ENCODE data around the gene CRIM1.

CRIM1 gene

GRCh38 chr2:36525245-36525644, 169.7 kb downstream of the CRIM1 start:
- no peak for FAIRE-seq

GRCh38 chr2:36526226-36526625, 170.6 kb downstream of the CRIM1 start:
- FAIRE-seq: no peak

GRCh38 chr2:36528274-36528673, 172.7 kb downstream of the CRIM1 start:
- no peak for FAIRE-seq

GRCh38 chr2:36528766-36529392, 173.3 kb downstream of the CRIM1 start:
- no peak for FAIRE-seq

DNA sequence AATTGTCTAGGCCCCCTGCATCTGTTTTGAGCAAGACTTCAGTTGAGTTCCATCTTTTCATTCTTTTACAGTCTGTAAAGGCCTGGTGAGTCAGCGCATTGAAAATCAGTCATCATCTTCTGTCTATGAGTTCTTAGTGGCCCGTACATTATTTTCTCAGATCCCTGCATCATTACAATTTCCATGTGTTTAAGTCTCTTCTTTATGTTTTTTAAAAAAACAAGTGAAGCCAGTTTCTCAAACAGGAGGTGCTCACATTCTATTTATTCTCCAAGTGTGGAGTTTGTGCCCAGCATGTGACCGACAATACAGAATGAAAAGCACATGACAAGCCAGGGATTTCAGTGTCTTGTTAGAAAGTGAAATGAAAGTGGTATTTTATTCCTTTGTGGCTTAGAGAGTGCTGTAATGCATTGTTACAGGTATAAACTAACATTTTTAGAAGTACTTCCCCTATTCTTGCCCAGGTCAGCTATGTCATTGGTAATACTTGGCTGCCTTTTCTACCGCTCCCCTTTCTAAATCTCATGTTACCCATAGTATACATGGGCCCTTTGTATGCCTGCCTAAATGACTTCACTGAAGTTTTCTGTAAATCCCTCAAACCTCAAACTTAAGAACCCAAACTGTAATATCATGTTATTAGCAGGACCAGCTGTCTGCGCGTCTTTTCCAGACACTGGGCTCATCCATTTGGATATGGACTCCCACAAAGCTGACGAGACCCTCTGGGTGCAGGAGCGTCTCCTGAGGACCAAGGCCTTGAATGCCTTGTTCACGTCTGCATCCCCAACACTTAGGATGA, 174.8 kb downstream of the CRIM1 start:
- no peak for FAIRE-seq

DNA sequence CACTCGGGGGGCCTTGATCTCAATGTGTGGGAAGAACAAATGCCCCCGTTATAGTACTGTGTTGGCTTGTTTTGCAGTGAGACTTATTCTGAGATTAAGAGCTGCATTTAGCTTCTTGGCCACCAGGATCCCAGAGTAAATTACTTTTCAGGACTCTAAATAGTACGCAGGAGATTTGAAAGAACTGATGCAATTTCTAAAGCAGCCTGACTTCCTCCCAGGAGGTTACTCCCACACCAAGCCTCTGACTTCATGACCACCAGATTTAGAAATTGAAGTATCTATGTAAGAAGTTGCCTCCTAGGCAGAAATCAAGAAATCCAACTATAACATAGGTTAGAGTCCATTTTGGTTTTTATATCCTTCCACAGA, 175.4 kb downstream of the CRIM1 start:
- FAIRE-seq: no peak

- FAIRE-seq: no peak
These were observed 178.8 kb downstream of the CRIM1 start for GRCh38 chr2:36534275-36534799.

- no peak for FAIRE-seq
These were observed 179.5 kb downstream of the CRIM1 start for GRCh38 chr2:36535099-36535498.

DNA sequence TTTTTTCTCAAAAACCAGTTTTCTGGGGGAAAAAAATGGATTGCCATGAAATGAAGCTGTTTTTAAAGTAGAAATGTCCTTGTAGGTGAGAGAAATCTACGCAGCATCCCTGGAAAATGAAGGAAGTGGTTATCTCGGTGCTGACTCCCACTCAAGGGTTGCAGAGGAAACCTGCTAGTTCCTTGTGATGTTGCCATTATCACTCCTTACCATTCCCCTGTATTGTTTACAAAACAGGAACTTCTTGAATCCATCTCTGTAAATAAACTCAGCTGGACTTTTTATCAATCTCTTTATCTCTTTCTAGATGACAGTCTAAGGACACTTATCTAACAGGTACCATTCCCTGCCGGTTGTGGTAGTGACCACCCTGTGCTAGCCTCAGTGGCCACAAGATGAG, 181.2 kb downstream of the CRIM1 start:
- FAIRE-seq: no peak

DNA sequence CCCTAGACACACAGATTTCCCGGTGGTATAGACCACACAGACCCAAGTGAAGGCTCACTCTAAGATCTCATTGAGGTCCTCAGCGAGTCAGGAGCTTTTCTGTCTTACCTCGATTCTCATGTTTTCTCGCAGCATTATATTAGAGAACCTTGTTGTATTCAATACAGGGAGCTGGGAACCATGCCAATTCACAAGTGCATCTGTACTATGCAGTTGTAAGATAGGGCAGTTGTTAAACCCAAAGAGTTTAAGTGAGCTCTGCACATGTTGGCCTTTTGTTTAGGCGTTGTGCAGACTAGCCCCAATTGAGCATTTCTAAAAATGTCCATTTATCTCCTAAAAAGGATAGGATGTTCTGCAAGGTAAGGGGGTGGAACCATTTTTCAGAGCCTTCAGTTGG, 182.8 kb downstream of the CRIM1 start:
- no peak for FAIRE-seq

DNA sequence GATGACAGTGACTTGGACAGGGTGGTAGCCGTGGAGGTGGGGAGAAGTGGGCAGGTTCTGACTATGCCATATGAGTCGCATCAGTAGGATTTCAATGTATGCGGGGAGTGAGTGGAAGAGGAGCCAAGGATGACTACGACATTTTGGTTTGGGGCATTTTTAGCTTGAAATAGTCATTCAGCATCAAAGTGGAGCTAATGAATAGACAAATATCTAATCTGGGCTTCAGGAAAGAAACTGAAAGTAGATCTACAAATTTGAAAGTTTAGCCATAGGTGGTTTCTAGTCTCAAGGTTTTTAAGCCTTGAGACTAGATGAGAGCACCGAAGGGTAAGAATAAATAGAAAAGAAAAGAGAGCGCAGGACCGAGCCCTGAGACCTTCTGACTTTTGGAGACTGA, 184.1 kb downstream of the CRIM1 start:
- no peak for FAIRE-seq

DNA sequence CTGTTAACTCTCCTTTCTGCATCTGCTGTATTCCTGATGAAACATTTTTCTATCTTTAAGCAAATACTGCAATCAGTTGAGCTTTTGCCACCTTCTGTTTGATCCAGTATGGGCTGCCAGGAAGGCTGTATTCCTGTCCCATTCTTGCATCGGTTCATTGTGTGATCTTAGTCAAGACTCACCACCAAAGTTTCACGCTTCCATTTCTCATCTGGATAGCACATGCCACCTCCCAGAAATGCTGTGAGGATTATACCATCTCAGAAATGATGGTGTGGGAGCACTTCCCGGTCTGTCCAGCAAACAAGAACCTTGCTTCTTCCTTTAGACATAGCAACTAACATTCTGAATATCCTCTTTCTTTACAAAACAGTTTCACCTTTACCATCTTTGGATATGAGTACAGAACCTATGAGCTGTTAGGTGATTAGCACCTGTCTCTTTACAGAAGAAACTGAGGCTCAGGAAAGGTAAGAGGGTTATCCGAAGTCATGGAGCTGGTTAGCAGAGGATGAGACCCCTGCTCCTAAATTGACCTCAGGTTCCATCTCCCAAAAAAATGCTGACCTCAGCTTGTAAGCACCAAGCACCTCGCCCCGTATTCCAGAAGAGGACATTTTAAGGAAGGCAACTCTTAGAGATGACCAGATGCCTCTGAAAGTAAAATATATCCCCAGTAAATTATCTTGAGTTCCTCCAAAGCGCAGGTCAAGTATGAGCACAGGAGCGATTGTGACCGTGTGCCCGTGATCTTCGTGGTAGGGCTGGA, 185.6 kb downstream of the CRIM1 start:
- FAIRE-seq: no peak

DNA sequence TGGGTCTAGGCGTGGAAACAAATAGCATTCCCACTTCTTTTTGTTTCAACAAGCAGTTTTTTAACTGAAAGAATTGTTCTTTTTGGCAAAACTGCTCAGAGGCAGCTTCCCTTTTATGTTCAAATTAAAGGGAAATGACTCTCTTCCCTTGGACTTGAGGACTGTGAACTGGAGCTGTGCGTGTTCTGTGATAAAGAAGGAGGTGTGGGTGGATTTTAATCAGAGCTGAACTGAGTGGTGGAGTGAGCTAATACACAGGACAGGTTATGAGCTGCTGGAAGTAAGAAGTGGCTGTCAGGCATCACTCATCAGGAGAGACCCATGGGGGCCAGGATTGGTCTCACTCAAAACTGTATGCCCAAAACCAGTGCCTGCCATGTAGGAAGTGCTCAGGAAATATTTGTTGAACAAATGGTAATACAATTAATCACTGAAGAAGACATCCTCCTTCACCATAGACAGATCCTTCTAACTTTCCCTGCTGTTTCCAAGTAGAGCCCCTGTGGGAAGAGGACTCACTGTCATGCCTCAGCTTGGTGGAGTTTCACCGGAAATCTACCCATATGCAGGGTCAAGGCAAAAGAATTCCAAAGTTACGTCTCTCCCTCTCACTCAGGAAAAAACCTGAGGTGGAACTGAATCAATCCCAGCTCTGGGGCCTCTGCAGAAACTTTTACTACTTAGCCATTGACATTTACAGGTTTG, 186.5 kb downstream of the CRIM1 start:
- FAIRE-seq: no peak

DNA sequence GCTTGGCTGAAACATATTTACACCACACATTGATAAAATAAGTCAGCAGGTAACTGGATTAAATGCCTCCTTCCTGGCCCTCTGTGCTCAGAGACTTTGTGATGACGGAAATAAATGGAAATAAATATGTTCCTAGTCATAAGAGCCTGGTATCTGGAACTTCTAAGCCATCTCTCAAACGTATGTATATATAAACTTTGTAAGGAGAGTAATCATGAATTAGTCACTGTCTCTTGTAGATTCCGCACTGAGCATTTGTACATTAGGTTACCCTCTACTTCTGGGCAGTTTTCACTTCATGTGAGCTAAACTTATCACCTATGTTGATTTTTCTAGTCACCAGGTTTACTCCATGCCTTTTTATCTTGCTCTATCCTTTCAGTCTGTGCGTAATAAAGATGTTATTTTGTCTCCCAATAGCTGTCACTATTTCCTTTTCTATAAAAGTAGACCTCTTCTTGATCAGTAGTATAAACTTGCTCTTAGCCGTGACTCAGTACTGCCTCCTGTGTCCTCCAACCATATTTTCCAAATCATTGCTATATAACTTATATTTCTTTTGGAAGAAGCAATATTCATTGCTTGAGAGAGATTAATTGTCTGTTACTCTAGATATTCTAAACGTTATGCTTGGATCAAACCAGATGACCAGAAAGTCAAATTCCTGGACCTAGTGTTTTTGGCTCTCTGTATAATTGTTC, 189.2 kb downstream of the CRIM1 start:
- FAIRE-seq: no peak

- peak; percentile 18 for FAIRE-seq
These were observed 190.4 kb downstream of the CRIM1 start for GRCh38 chr2:36545871-36546416.

DNA sequence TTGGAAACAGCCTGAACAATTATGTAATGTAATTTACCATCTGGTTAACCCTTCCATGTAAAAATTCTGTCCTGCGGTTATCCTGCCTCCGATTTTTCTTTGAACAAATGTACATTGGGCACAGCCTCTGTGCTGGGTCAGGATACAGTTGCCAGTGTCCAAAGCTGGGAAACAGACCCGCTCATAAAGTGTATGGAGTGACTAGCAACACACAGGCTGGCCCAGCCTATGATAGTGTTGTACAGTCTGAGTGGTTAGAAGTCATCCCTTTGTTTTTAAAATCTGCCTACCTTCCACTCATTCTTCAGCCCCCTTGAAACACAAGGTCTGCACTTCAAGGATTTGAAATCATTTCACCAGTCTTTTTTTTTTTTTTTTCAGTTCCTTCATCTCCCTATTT, 192.3 kb downstream of the CRIM1 start:
- FAIRE-seq: no peak

- no peak for FAIRE-seq
These were observed 193.6 kb downstream of the CRIM1 start for GRCh38 chr2:36549165-36549574.

DNA sequence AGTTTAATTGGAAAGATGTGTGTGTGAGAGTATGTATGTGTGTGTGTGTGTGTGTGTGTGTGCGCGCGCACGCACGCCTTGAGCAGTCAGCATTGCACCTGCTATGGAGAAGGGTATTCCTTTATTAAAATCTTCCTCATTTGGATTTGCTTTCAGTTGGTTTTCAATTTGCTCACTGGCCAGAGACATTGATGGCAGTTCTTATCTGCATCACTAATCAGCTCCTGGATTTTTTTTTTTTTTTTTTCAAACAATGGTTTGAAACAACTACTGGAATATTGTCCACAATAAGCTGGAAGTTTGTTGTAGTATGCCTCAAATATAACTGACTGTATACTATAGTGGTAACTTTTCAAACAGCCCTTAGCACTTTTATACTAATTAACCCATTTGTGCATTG, 194.4 kb downstream of the CRIM1 start:
- FAIRE-seq: no peak

DNA sequence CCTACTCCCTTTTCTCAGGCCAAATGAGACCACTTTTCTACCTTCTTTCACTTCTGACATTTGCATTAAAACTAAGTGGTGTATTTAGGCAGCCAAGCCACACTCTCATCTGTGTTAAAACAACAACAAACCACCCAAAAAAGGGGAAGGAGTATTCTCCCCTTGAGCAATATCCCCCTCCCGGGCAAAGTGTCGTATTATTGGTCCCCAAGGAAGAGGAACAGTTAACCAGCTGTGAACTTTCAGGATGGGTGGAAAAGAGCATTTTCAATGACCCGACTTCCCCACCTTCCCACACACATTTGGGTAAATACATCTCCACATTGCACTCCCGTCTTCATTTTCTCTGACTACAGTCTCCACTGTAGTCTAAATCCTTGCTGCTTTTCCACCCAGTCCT, 198.1 kb downstream of the CRIM1 start:
- no peak for FAIRE-seq

DNA sequence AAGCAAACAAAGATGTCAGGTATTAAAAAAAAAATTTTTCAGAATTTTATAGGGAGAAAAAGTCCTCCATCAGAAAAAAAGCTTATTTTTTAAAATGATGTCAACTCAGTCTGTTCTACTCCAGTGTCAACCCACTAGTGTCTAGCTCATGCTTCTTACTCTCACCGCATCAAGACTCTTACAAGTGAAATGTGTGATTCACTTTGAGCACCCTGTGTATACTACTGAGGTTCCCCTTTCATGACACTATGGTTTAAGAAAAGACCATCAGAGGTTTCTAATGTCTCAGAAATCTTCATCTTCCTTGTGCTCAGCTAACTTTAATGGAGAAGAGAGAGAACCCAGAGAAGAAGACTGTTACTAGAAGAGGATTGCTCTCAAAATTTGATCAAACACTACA, 199.0 kb downstream of the CRIM1 start:
- no peak for FAIRE-seq

- FAIRE-seq: no peak
These were observed 200.2 kb downstream of the CRIM1 start for GRCh38 chr2:36555789-36556188.

GRCh38 chr2:36556842-36557241, 201.3 kb downstream of the CRIM1 start:
- FAIRE-seq: no peak
